Omental fat pad (tissue), 4 donors: ENCODE data around the gene PRLR. TPM values are rescaled to one million over a fixed set of nuclear protein-coding genes. Genes with fewer than 3 reads are reported as not detected.

Experiments
- ATAC-seq: fragments of 150-250 bp; one replicate; pipeline ENCODE4 v1.9.1; 2016; ENCODE audit warnings: mild to moderate bottlenecking, moderate library complexity; ENCODE audit not compliant: low FRiP score
- DNase-seq: peaks from one replicate; pipeline ENCODE4 v3.0.0-alpha.2; 2019; ENCODE audit warnings: low spot score
- CTCF ChIP-seq, 3 donors: fragments of 450-650 bp; IDR thresholded peaks; one replicate each; pipeline ENCODE4 v1.5.1; 2016 to 2017; ENCODE audit warnings: antibody characterized with exemption in 3 of 3, mild to moderate bottlenecking in 3 of 3, moderate library complexity in 2 of 3
- total RNA-seq, 4 donors: library from RNA; depleted of rRNA; stranded (reverse); fragments of >200 nt; gene quantifications; one replicate each; pipeline ENCODE4 v1.1.0, GENCODE V29; 2016

The PRLR gene
- total RNA-seq, 4 donors from 2014 or later, result 0.38 to 2.4 (median 0.90) TPM

GRCh38 chr5:35098214-35098613 lies 132.1 kb downstream of the PRLR start:
- DNase-seq (no peak), ATAC-seq (no peak)
- no peak for TF ChIP-seq CTCF (IDR thresholded peaks at IDR 0.05)

- no peak for TF ChIP-seq CTCF (IDR thresholded peaks at IDR 0.05)
- DNase-seq (no peak), ATAC-seq (no peak)
Measured at GRCh38 chr5:35096932-35097331, 133.4 kb downstream of the PRLR start.

DNA sequence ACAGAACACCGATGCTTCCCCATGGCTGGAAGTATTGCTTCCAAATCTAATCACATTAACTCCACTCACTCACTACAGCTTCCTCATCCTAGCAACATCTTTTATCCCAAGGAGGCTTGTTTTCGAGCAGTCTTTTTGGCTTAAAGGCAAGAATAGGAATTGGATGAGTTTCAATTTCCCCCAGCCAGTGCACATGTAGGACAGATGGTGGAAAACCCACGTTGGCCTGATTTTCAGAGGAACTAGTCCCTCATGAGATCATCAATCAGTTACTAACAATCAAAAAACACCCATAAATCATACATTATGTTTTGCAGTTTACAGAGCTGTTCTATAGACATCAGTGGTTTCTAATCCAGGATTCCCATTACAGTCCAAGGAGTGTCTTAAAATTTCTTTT lies 134.1 kb downstream of the PRLR start:
- no peak for TF ChIP-seq CTCF (IDR thresholded peaks at IDR 0.05)
- no peak for DNase-seq
- no peak for ATAC-seq

- no peak for TF ChIP-seq CTCF (IDR thresholded peaks at IDR 0.05)
- DNase-seq (no peak), ATAC-seq (no peak)
Measured at GRCh38 chr5:35095366-35095765, 134.9 kb downstream of the PRLR start.

DNA sequence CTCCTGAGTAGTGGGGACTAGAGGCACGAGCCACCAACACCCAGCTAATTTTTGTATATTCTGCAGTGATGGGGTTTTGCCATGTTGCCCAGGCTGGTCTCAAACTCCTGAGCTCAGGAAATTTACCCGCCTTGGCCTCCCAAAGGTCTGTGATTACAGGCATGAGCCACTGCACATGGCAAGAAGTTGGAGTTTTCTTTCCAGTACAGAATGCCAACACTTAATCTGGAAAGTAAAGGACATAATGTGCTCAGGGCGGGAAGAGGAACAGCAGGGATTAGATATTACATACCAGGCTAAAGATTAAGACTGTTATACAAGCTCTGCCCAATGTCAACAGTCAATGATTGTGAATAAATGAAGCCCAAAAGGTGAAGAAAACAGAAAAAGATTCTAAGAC lies 135.3 kb downstream of the PRLR start:
- no peak for TF ChIP-seq CTCF (IDR thresholded peaks at IDR 0.05)
- ATAC-seq (no peak), DNase-seq (no peak)

GRCh38 chr5:35092703-35093102 lies 137.6 kb downstream of the PRLR start:
- ATAC-seq, result no peak
- no peak for TF ChIP-seq CTCF (IDR thresholded peaks at IDR 0.05)
- no peak for DNase-seq

DNA sequence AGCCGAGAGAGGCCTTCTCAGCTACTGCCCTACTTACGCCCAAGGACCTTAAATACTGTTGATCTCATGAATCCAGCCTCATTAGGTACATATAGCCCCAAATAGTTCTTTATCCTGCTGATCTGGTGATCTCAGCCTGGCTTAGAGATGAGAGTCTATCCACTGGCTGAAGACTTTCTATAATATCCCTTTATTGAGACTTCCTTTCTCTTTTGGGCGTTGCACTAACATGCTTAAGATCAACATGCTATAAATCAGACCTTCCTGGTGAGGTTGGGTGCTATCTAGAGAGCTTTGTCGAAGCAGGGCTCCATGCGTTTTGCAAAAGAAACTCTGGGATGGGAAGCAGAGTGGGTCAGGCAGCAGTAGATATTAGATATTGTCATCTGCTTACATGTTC lies 138.6 kb downstream of the PRLR start:
- TF ChIP-seq CTCF (IDR thresholded peaks at IDR 0.05), result no peak
- no peak for DNase-seq

More for the DNA sequence above, 138.6 kb downstream of the PRLR start:
- ATAC-seq, result no peak
